Endometrial microvascular endothelial cells (primary cell): Measurements from ENCODE around the gene BIRC3. TPM values are rescaled to one million over a fixed set of nuclear protein-coding genes. Genes with fewer than 3 reads are reported as not detected.
"Not testable (repeated sequence)": the region's sequence is repeated elsewhere in the genome, so short reads cannot be mapped to it uniquely, and the experiment has no call there.

Experiments used
- in situ Hi-C: cut with HindIII; loops from 2 replicates; pipeline ENCODE4 v1.10.0; 2017; ENCODE audit warnings: low sequenced_read_pairs, low pct_unique_long_range_greater_than_20kb; ENCODE audit errors: inconsistent ontology term
- total RNA-seq: library from RNA; depleted of rRNA; stranded (reverse); fragments of >200 nt; gene quantifications from one replicate; pipeline ENCODE4 v1.2.3, GENCODE V29; 2015; ENCODE audit errors: inconsistent ontology term

Gene BIRC3
- total RNA-seq, 1 donor from 2014 or later, result 6.4 TPM

- in situ Hi-C loops, result no loop called here
Measured at GRCh38 chr11:102359372-102359771, 42.1 kb downstream of the BIRC3 start.

GRCh38 chr11:102360681-102361080 is 43.4 kb downstream of the BIRC3 start:
- in situ Hi-C loops, result no loop called here

- in situ Hi-C loops, result no loop called here
Measured at GRCh38 chr11:102361086-102362031, 44.1 kb downstream of the BIRC3 start.

- in situ Hi-C loops, result no loop called here
Measured at GRCh38 chr11:102364991-102365390, 47.7 kb downstream of the BIRC3 start.

GRCh38 chr11:102367364-102367763 is 50.1 kb downstream of the BIRC3 start:
- in situ Hi-C loops, result no loop called here

- in situ Hi-C loops, result no loop called here
Measured at GRCh38 chr11:102368472-102368871, 51.2 kb downstream of the BIRC3 start.

- in situ Hi-C loops, result not testable (repeated sequence)
Measured at GRCh38 chr11:102374633-102375424, 57.5 kb downstream of the BIRC3 start.

- in situ Hi-C loops, result no loop called here
Measured at GRCh38 chr11:102375720-102376399, 58.6 kb downstream of the BIRC3 start.

- in situ Hi-C loops, result no loop called here
Measured at GRCh38 chr11:102377891-102378290, 60.6 kb downstream of the BIRC3 start.

GRCh38 chr11:102378818-102379217 is 61.5 kb downstream of the BIRC3 start:
- in situ Hi-C loops, result no loop called here

- in situ Hi-C loops, result no loop called here
Measured at GRCh38 chr11:102382384-102382783, 65.1 kb downstream of the BIRC3 start.

- in situ Hi-C loops, result no loop called here
Measured at GRCh38 chr11:102383839-102384238, 66.6 kb downstream of the BIRC3 start.

GRCh38 chr11:102384419-102385079 is 67.3 kb downstream of the BIRC3 start:
- in situ Hi-C loops, result no loop called here

- in situ Hi-C loops, result no loop called here
Measured at GRCh38 chr11:102385085-102386007, 68.1 kb downstream of the BIRC3 start.

- in situ Hi-C loops, result no loop called here
Measured at GRCh38 chr11:102386136-102386734, 69.0 kb downstream of the BIRC3 start.

- in situ Hi-C loops, result no loop called here
Measured at GRCh38 chr11:102387043-102387781, 69.9 kb downstream of the BIRC3 start.
